Glomerular endothelial cell (primary cell): ENCODE data around the gene KRT83. TPM values are rescaled to one million over a fixed set of nuclear protein-coding genes. Genes with fewer than 3 reads are reported as not detected.
"Not testable (repeated sequence)": the region's sequence is repeated elsewhere in the genome, so short reads cannot be mapped to it uniquely, and the experiment has no call there.

Experiments used
- DNase-seq: peaks from one replicate; pipeline ENCODE4 v3.0.0-alpha.2; 2011; ENCODE audit warnings: low read depth, low spot score; ENCODE audit errors: extremely low read depth
- total RNA-seq: library from RNA; depleted of rRNA; stranded (reverse); fragments of >200 nt; gene quantifications from 2 replicates; pipeline ENCODE4 v1.2.3, GENCODE V29; 2015

KRT83 gene
- total RNA-seq, 1 donor from 2014 or later: not detected

DNA sequence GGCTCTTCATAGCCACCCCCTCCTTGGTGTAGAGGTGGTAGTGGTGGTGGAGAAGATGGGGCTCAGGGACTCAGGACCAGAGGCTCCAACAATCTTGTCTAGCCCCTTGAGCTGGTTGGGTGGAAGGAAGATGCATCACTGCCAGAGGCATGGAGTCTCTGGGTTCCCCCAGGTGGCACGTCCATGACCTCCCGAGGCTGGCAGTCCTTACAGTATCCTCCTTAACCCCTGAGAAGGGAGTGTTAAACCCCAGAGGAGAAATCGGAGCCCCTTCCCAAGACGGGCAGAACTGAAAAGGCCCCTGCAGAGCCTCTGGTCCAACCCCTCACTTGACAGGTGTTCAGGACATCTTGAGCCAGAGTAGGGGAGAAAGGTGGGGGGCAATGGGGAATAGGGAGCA lies 9.1 kb downstream of the KRT83 start:
- no peak for DNase-seq

DNA sequence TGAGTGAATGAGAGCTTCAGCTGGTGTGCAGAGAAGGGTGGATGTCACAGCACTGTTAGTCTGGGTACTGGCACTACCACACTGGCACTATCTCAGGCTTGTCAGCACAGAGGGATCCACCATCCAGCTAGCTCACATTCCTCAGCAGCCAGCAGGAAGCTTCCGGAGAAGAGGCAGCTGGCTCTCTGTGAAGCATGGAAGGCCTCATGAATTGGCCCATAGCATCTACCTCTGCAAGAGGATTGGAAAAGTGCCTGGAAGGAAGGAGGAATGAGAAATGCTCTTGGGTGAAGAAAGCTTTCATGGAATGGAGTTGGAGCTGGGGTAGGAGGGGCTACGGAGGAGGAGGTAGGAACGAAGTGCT lies 9.9 kb downstream of the KRT83 start:
- no peak for DNase-seq

DNA sequence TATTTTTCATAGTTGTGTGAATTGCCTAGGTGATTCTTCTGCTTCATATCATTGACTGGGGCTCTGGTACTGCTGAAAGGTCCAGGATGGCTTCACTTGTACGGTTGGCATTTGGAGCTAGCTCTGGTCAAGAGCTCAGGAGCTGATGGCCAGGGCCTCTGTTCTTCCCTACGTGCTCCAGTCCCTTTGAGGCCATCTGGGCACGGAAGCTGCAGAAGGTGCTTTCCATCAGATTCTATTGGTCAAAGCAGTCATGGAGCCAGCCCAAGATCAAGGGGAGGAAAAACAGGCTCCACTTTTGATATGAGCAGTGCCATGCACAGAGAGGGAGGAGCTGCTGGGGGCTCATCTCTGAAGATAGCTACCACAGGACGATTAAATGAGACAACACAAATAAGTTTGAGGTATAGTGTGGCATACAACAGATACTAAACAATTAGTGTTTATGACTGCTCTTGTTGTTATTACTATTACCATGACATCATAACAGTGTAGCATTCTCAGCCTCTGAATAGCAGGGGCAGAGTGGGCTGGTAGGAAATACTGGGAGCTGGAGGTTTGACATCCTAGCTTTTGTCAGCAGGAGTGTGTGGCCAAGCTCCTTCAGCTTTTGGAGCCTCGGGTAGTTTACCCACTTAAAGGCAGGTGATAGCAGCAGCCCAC lies 10.4 kb downstream of the KRT83 start:
- DNase-seq: no peak

DNA sequence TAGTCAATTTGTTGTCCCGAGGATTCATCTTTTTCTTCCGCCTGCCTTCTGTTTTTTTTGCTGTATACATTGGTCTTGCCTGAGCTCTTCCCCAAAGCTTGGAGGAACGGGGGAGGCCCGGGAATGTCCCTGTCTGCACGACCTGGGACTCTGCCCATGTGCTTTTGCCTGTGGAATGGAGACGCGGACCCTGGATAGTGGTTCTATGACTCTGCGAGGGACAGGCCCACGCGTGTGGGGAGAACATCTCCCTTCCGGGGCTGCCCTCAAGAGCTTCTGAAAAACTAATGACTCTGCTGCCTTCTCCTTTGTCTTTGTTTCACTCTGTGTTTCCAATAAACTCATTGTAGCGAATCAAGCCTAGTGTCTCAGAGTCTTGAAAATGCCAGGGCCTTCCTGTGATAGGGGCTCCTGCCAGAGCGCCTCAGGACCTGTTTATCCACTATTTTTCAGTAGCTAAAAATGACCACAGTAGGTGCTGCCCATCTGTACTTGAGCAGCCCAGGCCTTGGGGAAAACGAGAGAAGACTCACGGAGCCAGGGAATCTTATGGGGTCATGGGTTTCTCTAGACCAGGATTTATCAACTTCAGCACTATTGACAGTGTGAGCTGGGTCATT lies 12.3 kb downstream of the KRT83 start:
- DNase-seq: no peak

DNA sequence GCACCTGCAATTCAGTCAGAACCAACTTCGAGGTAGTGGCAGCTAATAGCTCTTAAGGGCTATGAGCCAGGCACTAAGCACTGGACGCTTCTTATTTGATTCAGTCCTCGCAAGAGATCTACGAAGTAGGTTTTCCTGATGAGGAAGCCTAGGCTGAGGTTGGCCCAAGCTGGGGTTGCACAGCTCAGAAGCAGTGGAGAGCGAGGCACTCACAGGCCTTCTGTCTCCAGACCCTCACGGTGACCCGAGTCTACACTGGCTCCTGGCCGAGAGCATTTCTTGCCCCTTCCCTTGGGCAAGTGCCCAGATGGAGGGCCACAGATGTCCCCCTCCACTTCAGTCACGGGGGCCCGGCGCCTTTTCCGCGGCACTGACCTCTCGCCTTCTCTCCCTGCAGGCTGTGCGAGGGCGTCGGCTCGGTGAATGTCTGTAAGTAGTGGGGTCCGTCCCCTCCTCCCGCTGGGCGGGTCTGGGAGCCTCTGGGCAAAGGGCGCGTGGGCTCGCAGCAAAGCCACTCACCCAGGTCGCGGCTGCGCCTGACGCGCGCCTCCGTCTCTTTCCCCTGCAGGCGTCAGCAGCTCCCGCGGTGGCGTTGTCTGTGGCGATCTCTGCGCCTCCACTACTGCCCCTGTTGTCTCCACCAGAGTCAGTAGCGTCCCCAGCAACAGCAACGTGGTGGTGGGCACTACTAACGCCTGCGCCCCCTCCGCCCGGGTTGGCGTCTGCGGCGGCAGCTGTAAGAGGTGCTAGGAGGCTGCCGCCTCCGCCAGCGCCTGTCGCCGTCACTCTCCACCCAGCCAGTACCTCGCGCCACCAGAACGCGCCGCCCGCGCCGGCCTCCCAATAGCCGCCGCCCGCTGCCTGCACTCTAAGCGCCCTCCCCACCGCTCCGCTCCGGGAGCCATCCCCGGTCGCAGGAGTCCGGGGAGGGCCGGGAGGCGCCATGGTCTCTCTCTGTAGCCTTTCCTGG lies 13.1 kb downstream of the KRT83 start:
- DNase-seq: no peak

DNA sequence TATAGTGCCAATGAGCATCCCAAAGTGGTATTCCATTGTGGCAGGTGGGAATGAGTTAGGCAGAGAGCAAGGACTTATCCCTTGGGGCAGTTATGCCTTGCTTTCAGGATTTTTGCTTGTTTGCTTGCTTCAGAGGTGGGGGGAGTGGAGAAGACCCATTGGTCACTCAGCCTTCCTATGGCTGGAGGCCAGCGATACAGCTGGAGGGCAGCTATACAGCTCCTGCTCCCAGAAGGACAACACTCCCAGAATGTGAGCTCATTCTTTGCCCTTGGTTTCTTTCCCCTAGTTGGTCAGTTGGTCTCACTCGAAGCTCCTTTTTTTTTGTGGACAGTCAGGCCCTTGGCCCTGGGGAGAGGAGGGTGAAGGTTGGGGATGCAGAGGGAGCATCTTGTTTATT lies 14.5 kb downstream of the KRT83 start:
- no peak for DNase-seq

DNA sequence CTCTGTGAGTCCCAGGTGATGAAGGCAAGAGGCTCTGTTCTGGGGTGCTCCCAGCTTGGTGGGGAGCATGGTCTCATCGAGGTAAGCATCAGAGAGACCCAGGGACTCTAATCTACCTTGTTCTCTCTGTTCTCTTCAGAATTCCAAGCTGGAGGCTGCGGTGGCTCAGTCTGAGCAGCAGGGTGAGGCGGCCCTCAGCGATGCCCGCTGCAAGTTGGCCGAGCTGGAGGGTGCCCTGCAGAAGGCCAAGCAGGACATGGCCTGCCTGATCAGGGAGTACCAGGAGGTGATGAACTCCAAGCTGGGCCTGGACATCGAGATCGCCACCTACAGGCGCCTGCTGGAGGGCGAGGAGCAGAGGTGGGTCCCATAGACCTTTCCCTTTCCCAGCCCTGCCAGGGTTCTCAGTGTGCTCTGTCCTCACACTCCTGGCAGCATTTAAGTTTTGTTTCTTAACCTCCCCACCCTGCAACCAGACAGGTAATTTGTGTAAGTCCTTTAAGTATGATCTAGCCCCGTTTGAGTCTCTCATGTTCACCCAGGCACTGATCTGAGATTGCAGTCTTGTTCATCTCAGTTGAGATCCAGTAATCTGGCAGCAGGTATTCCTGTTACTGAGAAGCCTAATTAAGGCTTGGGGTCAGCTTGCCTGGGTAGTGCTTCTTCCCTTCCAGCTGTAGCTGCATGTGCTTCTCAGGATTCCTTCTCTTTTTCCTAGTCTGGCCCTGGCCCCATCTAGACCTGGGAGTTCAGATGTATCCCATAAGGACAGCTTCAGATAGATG lies 15.1 kb downstream of the KRT83 start:
- no peak for DNase-seq

DNA sequence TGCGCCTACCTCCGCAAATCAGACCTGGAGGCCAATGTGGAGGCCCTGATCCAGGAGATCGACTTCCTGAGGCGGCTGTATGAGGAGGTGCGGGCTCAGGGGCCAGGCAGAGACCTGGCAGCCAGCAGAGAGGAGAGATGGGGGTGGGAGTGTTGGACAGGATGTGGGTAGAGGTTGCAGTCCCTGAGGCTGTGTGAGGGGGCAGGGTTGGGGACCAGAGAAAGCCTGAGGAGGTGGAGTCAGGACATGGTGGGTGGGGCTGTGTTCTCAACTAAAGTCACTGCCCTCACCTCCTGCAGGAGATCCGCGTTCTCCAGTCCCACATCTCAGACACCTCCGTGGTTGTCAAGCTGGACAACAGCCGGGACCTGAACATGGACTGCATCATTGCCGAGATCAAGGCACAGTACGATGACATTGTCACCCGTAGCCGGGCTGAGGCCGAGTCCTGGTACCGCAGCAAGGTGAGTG lies 16.2 kb downstream of the KRT83 start:
- not testable (repeated sequence) for DNase-seq

DNA sequence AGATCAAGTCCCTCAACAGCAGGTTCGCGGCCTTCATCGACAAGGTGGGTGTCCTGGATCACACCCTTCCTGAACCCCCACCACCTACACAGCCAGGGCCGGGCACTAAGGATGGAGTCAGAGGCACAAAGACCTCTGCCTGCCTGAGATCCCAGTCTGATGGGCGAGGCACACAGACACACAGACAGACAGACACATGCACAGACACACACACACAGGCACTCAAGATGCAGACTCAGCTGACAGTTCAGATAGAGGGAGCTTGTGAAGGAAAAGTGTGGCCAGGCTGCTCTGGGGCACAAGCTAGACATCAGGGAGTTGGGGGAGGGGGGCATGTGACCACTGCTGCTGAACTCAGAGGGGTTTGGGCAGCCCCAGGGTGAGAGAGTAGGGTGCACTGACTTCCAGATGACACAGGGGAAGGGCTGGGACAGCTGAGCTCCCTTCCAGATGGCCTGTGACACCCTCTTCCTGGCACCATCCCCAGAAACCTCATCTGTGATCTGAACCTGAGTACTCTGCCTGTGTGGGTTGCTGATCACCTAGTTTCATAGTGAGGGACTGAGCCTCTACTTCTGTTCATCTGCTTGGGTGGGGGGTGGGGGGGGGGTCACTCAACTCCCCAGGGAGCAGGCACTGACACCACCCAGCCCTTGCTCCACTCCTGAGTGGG lies 18.8 kb downstream of the KRT83 start:
- not testable (repeated sequence) for DNase-seq

DNA sequence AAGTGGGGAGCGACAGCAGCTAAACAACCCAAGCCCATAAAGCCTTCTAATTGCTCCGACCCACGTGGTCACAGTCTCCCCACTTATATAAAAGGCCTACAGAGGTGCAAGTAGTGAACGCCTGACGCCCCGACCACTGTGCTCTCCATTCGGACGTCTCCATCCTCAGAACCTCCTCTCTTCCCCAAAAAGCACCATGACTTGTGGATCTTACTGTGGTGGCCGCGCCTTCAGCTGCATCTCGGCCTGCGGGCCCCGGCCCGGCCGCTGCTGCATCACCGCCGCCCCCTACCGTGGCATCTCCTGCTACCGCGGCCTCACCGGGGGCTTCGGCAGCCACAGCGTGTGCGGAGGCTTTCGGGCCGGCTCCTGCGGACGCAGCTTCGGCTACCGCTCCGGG lies 19.5 kb downstream of the KRT83 start:
- not testable (repeated sequence) for DNase-seq

DNA sequence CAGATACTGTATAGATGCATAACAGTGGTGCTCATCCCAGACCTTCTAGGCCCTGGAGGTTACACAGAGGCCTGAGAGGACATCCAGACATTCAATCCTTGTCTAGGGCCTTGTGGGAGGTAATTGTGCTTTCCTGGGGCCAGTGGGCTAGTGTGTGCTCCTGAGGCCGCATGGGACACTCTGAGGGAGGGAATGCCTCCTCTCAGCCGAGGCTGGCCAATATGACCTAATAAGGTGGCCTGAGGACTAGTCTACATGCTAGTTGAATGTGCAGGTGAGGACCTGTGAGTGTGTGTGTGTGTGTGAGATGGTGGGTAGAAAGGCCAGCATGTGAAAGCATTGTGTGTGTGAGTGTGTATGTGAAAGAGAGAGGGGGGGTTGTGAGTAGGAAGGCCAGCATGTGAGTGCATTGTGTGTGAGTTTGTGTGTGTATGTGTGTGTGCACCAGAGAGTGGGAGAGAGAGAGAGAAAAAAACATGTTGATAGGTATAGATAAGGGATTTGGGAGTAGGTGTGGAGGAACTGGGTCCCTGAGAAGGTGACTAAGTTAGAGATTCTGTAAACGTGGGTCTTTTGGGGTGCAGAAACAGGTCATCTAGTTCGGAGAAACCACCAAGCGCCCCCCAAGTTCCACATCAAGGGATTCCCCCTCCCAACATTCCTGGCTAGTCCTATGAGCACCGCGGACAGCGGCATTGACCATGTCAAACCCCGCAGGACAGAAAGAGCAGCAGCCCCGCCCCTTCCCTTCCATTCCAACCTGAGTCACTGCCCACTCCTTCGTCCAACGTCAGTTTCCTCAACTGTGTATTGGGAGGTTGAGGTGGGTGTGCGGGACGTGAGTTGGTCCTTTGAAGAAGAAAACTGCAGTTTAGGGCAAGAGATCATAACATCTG lies 20.2 kb downstream of the KRT83 start:
- DNase-seq: no peak

DNA sequence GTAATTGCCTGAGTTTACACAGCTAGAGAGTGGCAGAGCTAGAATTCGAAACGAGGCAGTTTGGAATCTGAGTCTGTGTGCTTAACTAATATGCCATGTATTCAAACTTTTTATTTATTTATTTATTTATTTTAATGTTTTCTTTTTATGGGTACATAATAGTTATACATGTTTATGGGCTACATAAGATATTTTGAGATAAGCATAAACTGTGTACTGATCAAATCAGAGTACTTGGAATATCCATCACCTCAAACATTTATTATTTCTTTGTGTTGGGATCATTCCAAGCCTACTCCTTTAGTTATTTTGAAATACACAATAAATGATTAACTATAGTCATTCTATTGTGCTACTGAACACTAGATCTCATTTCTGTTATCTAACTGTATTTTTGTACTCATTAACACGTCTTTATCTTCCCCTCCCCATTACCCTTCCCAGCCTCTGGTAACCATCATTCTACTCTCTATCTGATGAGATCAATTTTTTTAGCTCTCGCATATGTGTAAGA lies 22.5 kb downstream of the KRT83 start:
- DNase-seq: no peak

DNA sequence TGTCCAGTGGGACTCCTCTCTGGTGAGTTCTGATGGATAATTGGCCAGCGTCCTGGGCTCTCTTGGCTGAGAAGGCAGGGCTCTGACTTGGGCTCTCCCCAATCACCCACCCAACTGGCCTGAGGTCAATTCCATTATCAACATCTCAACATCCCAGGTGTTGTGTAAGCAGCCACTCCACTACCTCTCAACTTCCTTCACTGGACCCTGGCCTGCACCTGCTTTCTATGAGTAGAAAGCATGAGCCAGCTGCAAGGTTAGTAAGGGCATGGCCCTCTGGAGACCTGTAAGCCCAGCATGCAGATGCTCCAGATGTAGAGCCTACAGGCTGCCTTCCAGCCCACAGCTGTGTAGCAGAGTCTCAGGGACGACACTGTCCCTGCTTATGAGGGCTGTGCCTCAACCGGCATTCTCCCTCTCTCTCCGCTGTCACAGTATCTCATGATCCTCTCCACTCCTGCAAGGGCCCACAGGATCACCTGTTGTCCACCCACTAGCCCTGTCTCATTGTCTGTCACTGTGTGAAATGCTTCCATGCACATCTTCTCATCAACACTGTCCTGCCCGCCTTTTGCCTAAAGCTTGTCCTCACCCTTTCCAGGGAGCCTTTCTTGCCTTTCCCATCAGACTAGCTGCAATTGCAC lies 24.5 kb downstream of the KRT83 start:
- no peak for DNase-seq

DNA sequence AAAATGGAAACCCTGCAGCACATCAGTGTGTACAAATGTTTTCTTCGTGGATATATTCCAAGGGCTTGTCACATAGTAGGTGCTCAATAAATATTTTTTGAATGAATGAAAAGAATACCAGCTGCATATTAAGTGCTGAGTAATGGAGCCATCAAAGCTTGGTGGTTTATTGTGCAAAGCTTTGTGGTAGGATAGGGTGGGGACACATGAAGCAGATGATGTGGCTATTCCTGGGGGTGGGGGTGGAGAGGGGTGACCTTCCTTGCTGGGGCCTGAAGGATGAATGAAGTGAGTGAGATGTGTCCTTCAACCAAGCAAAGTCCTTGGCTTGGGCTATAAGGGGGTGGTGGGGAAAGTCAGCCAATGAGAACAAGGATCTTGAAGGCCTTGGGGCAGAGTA lies 25.5 kb downstream of the KRT83 start:
- no peak for DNase-seq

DNA sequence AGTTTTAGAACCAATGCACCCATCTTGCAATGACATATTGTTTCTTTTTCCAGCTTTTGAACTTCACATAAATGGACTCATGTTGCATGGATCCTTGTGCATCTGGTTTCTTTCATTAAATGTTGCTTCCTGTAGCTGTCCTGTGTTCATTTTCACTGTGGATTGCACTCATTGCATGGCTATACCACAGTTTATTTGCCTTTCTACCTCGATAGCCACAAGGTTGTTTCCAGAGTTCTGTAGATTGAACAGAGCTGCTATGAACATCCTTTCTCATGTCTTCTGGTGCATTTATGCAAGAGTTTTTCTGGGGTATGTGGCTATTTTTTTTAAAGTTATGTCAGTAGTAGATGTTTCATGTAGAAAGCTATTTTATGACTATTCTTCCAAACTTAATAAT lies 26.4 kb downstream of the KRT83 start:
- DNase-seq: no peak

DNA sequence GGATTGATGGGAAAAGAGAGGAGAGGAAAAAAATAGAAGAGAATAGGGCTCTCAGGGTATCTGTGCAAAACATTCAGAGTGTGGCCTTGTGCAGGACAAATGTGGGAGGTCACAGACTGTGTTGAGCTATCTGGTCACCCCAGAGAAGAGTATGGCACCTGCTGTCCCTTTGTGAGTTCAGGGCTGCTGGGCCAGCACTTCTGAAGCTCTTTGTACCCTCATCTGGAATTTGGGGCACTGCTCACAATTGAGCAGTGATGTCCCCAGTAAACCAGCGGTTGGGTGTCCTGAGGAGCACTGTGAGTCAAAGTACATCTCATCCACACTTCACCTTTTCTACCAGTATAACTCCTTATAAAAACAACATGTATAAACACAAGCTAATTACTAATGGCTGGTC lies 27.3 kb downstream of the KRT83 start:
- no peak for DNase-seq

DNA sequence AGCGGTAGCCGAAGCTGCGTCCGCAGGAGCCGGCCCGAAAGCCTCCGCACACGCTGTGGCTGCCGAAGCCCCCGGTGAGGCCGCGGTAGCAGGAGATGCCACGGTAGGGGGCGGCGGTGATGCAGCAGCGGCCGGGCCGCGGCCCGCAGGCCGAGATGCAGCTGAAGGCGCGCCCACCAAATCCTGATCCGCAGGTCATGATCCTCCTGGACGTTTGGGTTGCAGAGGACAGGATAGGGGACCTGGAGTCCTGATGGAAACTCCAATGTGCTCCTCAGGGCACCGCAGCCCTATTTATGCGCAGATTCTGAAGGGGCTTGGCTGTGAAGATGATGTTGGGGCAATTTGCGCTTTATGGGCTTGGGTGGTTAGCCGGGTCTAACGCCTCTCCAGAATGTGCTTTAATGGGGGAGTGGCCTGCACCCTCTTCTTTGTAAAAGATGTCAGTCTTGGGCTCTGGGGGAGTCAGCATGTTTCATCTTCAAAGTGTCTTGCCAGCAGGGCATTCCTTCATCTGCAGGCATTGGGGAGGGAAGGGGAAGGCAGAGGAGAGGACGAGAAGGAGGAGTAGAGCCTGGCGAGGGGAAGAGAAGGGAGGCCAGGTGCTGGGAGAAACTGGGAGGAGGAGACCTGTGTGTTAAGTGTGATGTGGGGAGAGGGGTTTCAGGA lies 29.8 kb downstream of the KRT83 start, which contains the start of gene KRT81:
TSS of gene KRT81 (minus strand) at position 268 of the 669 bp plus-strand sequence. CDS start at position 199, 69 bp downstream.
- no peak for DNase-seq
